Measurements from ENCODE around the gene JAML.

DNA sequence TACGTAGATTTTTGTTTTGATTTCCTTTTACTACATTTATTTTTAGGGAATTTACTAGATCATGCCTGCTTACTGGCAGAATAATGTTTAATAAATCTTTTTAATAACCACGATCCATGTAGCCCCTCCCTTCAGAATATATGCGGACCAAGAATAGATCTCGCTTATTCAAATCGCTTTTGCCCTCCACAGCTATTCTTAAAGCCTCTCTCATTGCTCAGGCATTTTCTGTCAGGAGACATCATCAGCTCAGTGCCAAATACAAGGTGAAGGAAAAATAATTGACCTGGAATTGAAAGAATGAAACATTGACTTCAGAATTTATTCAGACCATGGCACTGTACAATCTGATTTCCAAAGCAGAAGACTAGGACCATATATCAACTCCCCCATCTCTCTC is 10.0 kb upstream of the JAML start:
- TF ChIP-seq CTCF (IDR thresholded peaks at IDR 0.05): no peak
- TF ChIP-seq EP300 (IDR thresholded peaks at IDR 0.05): no peak
